ENCODE data around the gene MAIP1. TPM values are rescaled to one million over a fixed set of nuclear protein-coding genes. Genes with fewer than 3 reads are reported as not detected.

MAIP1 gene
- total RNA-seq, 2 donors from 2014 or later: 11.2 to 11.9 TPM

DNA sequence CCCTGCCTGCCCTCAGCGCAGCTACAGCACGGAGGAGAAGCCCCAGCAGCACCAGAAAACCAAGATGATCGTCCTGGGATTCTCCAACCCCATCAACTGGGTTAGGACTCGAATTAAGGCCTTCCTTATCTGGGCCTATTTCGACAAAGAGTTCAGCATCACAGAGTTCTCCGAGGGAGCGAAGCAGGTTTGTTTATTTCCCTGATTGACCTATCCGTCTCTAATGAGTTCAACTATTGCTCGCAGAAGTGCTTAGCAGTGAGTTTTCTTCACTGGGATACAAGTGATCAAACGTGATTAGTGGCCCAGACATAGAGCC, 639 bp downstream of the MAIP1 start:
- no peak for ATAC-seq

GRCh38 chr2:199958014-199958413, 2.6 kb downstream of the MAIP1 start:
- no peaks in the 10 kb centered on the region for H3K9me3 ChIP-seq
- H3K36me3 ChIP-seq (replicated peaks in 1 of 2; ENCODE audit: insufficient read depth in 1 of 2, low read depth in 2 of 2): peaks cover 6% of the 10 kb centered on the region in 2 donors
- H3K4me3 ChIP-seq: no peak overlapping the region
- TF ChIP-seq POLR2A (IDR thresholded peaks at IDR 0.05) (no peak), CTCF (IDR thresholded peaks at IDR 0.05) (no peak)
- H3K27me3 ChIP-seq: no peaks in the 10 kb centered on the region
- 78 to 79% methylated on average over 4 of the region's 4 CpGs for WGBS, 2 donors
- no peak overlapping the region for H3K27ac ChIP-seq
- peaks cover 41% of the 10 kb centered on the region for H3K4me1 ChIP-seq
- ATAC-seq (no peak), DNase-seq (no peak)
- intact Hi-C loops (cut with DNase I): no loop called here

More for the DNA sequence above, 639 bp downstream of the MAIP1 start:
- Histone ChIP-seq H3K4me3 (peak overlapping the region; percentile 89 to 93), H3K27me3 (no peaks in the 10 kb centered on the region), H3K4me1 (peaks cover 42% of the 10 kb centered on the region), H3K27ac (peak overlapping the region; percentile 64 to 94 (median 88)), H3K36me3 (replicated peaks in 1 of 2; ENCODE audit: insufficient read depth in 1 of 2, low read depth in 2 of 2) (peaks cover 0 to 6% of the 10 kb centered on the region in 2 donors), H3K9me3 (no peaks in the 10 kb centered on the region)
- intact Hi-C loops (cut with DNase I): no loop called here
- no peak for TF ChIP-seq CTCF (IDR thresholded peaks at IDR 0.05)
- no peak for TF ChIP-seq POLR2A (IDR thresholded peaks at IDR 0.05)
- WGBS, 2 donors: 0 to 1% methylated on average over 10 of the region's 10 CpGs
- no peak for DNase-seq

DNA sequence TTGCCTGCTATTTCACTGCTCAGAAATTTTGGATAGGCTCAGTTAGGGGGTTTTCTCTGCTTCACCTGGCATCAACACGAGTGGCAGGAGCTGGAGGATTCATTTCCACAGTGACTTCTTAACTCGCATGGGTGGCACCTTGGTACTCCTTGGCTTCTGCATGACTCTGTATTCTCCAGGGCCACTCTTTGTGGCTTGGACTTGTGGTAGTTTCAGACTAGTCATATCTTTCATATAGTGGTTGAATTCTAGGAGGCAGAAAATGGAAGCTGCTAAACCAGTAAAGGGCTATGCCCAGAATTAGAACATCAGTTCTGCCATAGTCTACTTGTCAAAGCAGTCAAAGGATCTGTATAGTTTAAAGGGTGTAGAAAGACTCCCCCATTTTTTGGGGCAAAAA, 6.8 kb downstream of the MAIP1 start:
- peaks cover 6 to 14% of the 10 kb centered on the region in 2 donors for H3K36me3 ChIP-seq (replicated peaks in 1 of 2; ENCODE audit: insufficient read depth in 1 of 2, low read depth in 2 of 2)

DNA sequence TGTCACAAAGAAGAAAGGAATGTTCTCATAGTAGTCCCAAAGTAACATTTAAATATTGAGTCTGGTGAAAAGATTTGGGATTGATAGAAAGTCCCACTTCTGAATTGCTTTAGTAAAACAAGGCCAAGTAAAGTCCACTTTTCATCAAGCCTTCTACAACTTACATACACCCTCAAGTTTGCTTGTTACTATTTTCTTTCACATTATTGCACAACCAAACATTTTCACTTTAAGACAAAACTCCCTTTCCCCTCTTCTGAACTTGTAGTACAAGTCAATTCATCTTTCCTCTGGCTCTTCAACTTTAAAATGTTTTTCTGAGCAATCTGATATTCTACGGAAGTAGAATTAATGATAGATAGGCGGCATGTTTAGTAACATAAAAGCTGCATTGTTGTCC, 11.0 kb downstream of the MAIP1 start:
- no peak overlapping the region for H3K4me3 ChIP-seq
- no peak overlapping the region for H3K27ac ChIP-seq
- H3K4me1 ChIP-seq: no peaks in the 10 kb centered on the region
- no peaks in the 10 kb centered on the region for H3K9me3 ChIP-seq
- ATAC-seq (no peak), DNase-seq (no peak)
- intact Hi-C loops (cut with DNase I): no loop called here
- WGBS, 2 donors: 67% methylated on average over 2 of the region's 2 CpGs
- TF ChIP-seq POLR2A (IDR thresholded peaks at IDR 0.05): no peak
- TF ChIP-seq CTCF (IDR thresholded peaks at IDR 0.05): no peak
- H3K27me3 ChIP-seq: no peaks in the 10 kb centered on the region
- peaks cover 0 to 16% of the 10 kb centered on the region in 2 donors for H3K36me3 ChIP-seq (replicated peaks in 1 of 2; ENCODE audit: insufficient read depth in 1 of 2, low read depth in 2 of 2)

More for the DNA sequence above, 6.8 kb downstream of the MAIP1 start:
- DNase-seq: no peak
- no peaks in the 10 kb centered on the region for H3K9me3 ChIP-seq
- no peaks in the 10 kb centered on the region for H3K27me3 ChIP-seq
- no peak for ATAC-seq
- 70 to 86% methylated on average over 2 of the region's 2 CpGs for WGBS, 2 donors
- no peak overlapping the region for H3K4me3 ChIP-seq
- intact Hi-C loops (cut with DNase I): no loop called here
- H3K4me1 ChIP-seq: peaks cover 15% of the 10 kb centered on the region
- TF ChIP-seq POLR2A (IDR thresholded peaks at IDR 0.05) (no peak), CTCF (IDR thresholded peaks at IDR 0.05) (no peak)
- H3K27ac ChIP-seq: no peak overlapping the region

- intact Hi-C loops (cut with DNase I): no loop called here
- WGBS, 2 donors: 95 to 97% methylated on average over 1 of the region's 1 CpG
- H3K36me3 ChIP-seq (replicated peaks in 1 of 2; ENCODE audit: insufficient read depth in 1 of 2, low read depth in 2 of 2): peaks cover 0 to 14% of the 10 kb centered on the region in 2 donors
- no peak overlapping the region for H3K4me3 ChIP-seq
- DNase-seq: no peak
- no peaks in the 10 kb centered on the region for H3K4me1 ChIP-seq
- ATAC-seq: no peak
- H3K9me3 ChIP-seq: no peaks in the 10 kb centered on the region
- H3K27ac ChIP-seq: no peak overlapping the region
- TF ChIP-seq POLR2A (IDR thresholded peaks at IDR 0.05): no peak
- no peak for TF ChIP-seq CTCF (IDR thresholded peaks at IDR 0.05)
- no peaks in the 10 kb centered on the region for H3K27me3 ChIP-seq
These were observed 11.6 kb downstream of the MAIP1 start for GRCh38 chr2:199966976-199967375.
